A549 (cell line): ENCODE data around the gene FHAD1.

Source experiments
- BHLHE40 ChIP-seq: IDR thresholded peaks from 2 replicates; pipeline ENCODE4 v1.6.1; 2012; ENCODE audit warnings: low read depth, low read length, inconsistent platforms
- EP300 ChIP-seq, 2 experiments: fragments of >200 bp; sonication (Bioruptor Twin); formaldehyde crosslinking; IDR thresholded peaks; 2 replicates in 1 of 2; 3 replicates in 1 of 2; pipeline ENCODE4 v1.6.1; 2016 to 2017
- HOXA7 ChIP-seq: fragments of 250-450 bp; sonication (Bioruptor Pico); IDR thresholded peaks from 2 replicates; pipeline ENCODE4 v1.5.0; 2020; ENCODE audit warnings: mild to moderate bottlenecking, moderate library complexity
- MYC ChIP-seq: IDR thresholded peaks from 2 replicates; pipeline ENCODE4 v1.6.1; 2012; ENCODE audit warnings: mild to moderate bottlenecking, inconsistent platforms, low read length, improper control_type of control experiment, borderline replicate concordance
- POLR2A ChIP-seq: IDR thresholded peaks from 2 replicates; pipeline ENCODE4 v1.6.1; 2012; ENCODE audit warnings: mild to moderate bottlenecking, low read length
- SMC3 ChIP-seq: fragments of >200 bp; sonication (Bioruptor Twin); formaldehyde crosslinking; IDR thresholded peaks from 3 replicates; pipeline ENCODE4 v1.6.1; 2018; ENCODE audit warnings: inconsistent platforms
- TF ChIP-seq, protein P1 (sequence below): fragments of >200 bp; sonication (Bioruptor Twin); formaldehyde crosslinking; IDR thresholded peaks from 3 replicates; pipeline ENCODE4 v1.5.1; 2016
- TF ChIP-seq, protein P2 (sequence below): IDR thresholded peaks from 2 replicates; pipeline ENCODE4 v1.6.1; 2012; ENCODE audit warnings: low read depth, borderline replicate concordance

DNA sequence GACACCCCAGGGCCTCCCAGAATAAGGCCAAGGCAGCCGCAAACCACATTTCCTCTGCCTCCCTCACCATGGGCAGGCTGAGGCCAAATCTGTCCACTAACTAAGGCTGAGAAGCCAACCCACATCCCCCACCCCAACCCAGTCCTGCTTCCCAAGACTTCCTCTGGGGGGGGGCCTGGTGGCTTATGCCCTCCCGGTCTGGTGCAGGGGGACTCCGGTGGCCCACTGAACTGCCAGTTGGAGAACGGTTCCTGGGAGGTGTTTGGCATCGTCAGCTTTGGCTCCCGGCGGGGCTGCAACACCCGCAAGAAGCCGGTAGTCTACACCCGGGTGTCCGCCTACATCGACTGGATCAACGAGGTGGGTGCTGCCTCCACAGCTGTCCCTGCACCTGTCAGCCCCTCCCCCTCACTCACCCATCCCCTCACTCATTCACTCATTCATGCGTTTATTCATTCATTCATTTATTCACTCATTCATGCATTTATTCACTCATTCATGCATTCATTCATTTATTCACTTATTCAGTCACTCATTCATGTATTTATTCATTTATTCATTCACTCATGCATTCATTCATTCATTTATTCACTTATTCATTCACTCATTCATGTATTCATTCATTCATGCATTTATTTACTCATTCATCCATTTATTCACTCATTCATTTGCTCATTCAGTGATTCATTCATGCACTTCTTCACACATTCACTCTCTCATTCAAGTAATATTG is 198.5 kb downstream of the FHAD1 start:
- no peak for TF ChIP-seq POLR2A
- TF ChIP-seq, protein P1, sequence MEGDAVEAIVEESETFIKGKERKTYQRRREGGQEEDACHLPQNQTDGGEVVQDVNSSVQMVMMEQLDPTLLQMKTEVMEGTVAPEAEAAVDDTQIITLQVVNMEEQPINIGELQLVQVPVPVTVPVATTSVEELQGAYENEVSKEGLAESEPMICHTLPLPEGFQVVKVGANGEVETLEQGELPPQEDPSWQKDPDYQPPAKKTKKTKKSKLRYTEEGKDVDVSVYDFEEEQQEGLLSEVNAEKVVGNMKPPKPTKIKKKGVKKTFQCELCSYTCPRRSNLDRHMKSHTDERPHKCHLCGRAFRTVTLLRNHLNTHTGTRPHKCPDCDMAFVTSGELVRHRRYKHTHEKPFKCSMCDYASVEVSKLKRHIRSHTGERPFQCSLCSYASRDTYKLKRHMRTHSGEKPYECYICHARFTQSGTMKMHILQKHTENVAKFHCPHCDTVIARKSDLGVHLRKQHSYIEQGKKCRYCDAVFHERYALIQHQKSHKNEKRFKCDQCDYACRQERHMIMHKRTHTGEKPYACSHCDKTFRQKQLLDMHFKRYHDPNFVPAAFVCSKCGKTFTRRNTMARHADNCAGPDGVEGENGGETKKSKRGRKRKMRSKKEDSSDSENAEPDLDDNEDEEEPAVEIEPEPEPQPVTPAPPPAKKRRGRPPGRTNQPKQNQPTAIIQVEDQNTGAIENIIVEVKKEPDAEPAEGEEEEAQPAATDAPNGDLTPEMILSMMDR, result no peak
- no peak for TF ChIP-seq SMC3
- TF ChIP-seq MYC, result no peak
- TF ChIP-seq BHLHE40, result no peak
- TF ChIP-seq EP300 (IDR thresholded peaks at IDR 0.05), result no peak
- no peak for TF ChIP-seq HOXA7 (CRISPR knock-in tag)
- TF ChIP-seq, protein P2, sequence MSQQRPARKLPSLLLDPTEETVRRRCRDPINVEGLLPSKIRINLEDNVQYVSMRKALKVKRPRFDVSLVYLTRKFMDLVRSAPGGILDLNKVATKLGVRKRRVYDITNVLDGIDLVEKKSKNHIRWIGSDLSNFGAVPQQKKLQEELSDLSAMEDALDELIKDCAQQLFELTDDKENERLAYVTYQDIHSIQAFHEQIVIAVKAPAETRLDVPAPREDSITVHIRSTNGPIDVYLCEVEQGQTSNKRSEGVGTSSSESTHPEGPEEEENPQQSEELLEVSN, result no peak
